Transverse colon (tissue), 4 donors: ENCODE results near the gene MBNL2.

Source experiments
- POLR2A ChIP-seq: fragments of 450-650 bp; IDR thresholded peaks from one replicate; pipeline ENCODE4 v1.6.1; 2016; ENCODE audit warnings: antibody characterized with exemption, mild to moderate bottlenecking, moderate library complexity
- POLR2AphosphoS5 ChIP-seq, 3 donors: sonication (generic); formaldehyde crosslinking; IDR thresholded peaks; one replicate each; pipeline ENCODE4 v1.6.1; 2016; ENCODE audit warnings: antibody characterized with exemption in 3 of 3
- TF ChIP-seq, protein P1 (sequence below), 5 experiments: fragments of 200-600 bp in 3 of 5; fragments of 450-650 bp in 2 of 5; sonication (generic) in 3 of 5; IDR thresholded peaks; 1 replicate in 2 of 5; 2 replicates in 3 of 5; pipeline ENCODE4 v1.5.1; 2016 to 2017; ENCODE audit warnings: antibody characterized with exemption in 5 of 5, inconsistent platforms in 3 of 5, mild to moderate bottlenecking in 2 of 5, moderate library complexity in 1 of 5

- TF ChIP-seq, protein P1, sequence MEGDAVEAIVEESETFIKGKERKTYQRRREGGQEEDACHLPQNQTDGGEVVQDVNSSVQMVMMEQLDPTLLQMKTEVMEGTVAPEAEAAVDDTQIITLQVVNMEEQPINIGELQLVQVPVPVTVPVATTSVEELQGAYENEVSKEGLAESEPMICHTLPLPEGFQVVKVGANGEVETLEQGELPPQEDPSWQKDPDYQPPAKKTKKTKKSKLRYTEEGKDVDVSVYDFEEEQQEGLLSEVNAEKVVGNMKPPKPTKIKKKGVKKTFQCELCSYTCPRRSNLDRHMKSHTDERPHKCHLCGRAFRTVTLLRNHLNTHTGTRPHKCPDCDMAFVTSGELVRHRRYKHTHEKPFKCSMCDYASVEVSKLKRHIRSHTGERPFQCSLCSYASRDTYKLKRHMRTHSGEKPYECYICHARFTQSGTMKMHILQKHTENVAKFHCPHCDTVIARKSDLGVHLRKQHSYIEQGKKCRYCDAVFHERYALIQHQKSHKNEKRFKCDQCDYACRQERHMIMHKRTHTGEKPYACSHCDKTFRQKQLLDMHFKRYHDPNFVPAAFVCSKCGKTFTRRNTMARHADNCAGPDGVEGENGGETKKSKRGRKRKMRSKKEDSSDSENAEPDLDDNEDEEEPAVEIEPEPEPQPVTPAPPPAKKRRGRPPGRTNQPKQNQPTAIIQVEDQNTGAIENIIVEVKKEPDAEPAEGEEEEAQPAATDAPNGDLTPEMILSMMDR (IDR thresholded peaks at IDR 0.05) = no peak
- TF ChIP-seq POLR2AphosphoS5 (IDR thresholded peaks at IDR 0.05) (no peak), POLR2A (no peak)
Measured at GRCh38 chr13:97364827-97365226, 142.7 kb downstream of the MBNL2 start.
